ENCODE measurements around the gene SMIM22.

DNA sequence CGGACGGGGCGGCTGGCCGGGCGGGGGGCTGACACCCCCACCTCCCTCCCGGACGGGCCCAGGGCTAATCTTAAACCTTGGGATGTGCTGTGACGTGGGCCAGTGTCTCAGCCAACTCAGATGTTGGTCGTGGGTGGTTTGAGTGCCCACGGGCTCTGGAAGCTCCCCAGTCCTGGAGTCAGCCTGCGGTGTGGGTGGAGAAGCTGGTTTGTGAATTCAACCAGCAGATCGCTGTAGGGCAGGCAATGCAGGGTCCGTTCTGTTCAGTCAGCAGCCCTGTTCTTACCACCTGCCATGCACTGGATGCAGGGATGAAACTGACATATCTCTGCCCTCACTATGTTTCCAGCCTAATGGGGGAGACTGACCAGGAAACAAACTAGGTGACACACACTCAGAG is 20.2 kb upstream of the SMIM22 start:
- TF ChIP-seq ZBTB33 (IDR thresholded peaks at IDR 0.05; ENCODE audit: extremely low read depth, insufficient replicate concordance, low read length) (no peak), RAD21 (IDR thresholded peaks at IDR 0.05; ENCODE audit: low read depth) (no peak), POLR2A (IDR thresholded peaks at IDR 0.05; ENCODE audit: borderline replicate concordance, extremely low read depth, insufficient read depth, insufficient read length) (no peak), CEBPB (IDR thresholded peaks at IDR 0.05; ENCODE audit: low read depth) (no peak), SP1 (IDR thresholded peaks at IDR 0.05; ENCODE audit: low read depth) (no peak), TCF7L2 (IDR thresholded peaks at IDR 0.05; ENCODE audit: borderline replicate concordance, extremely low read depth, insufficient read depth, insufficient read length) (no peak), ELF1 (IDR thresholded peaks at IDR 0.05; ENCODE audit: borderline replicate concordance, low read depth) (no peak), SRF (IDR thresholded peaks at IDR 0.05; ENCODE audit: low read depth) (no peak)
- TF ChIP-seq, protein P1, sequence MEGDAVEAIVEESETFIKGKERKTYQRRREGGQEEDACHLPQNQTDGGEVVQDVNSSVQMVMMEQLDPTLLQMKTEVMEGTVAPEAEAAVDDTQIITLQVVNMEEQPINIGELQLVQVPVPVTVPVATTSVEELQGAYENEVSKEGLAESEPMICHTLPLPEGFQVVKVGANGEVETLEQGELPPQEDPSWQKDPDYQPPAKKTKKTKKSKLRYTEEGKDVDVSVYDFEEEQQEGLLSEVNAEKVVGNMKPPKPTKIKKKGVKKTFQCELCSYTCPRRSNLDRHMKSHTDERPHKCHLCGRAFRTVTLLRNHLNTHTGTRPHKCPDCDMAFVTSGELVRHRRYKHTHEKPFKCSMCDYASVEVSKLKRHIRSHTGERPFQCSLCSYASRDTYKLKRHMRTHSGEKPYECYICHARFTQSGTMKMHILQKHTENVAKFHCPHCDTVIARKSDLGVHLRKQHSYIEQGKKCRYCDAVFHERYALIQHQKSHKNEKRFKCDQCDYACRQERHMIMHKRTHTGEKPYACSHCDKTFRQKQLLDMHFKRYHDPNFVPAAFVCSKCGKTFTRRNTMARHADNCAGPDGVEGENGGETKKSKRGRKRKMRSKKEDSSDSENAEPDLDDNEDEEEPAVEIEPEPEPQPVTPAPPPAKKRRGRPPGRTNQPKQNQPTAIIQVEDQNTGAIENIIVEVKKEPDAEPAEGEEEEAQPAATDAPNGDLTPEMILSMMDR (IDR thresholded peaks at IDR 0.05 in 2 of 3, conservative IDR thresholded peaks at IDR 0.05 in 1 of 3; ENCODE audit: borderline replicate concordance in 1 of 3, insufficient read depth in 1 of 3, low read depth in 2 of 3, low read length in 2 of 3): no peak
